NCI-H524 (cell line): Measurements from ENCODE around the gene MKNK2.
"Not testable (repeated sequence)": the region's sequence is repeated elsewhere in the genome, so short reads cannot be mapped to it uniquely, and the experiment has no call there.

Source experiments
- DNase-seq, 2 experiments: peaks; one replicate each; lab custom pipeline; 2025; lab: John Stamatoyannopoulos, UW

The MKNK2 gene

GRCh38 chr19:2050991-2051772 lies at the start of gene MKNK2:
Gene MKNK2 (minus strand): TSS chr19:2051244. CDS start chr19:2050851, 393 bp downstream.
- peak; percentile 74 to 87 for DNase-seq

GRCh38 chr19:2100719-2101061 lies 49.6 kb upstream of the MKNK2 start:
- DNase-seq: no peak

- no peak for DNase-seq
Measured at GRCh38 chr19:2099937-2100718, 49.1 kb upstream of the MKNK2 start.

- DNase-seq: no peak
Measured at GRCh38 chr19:2099054-2099501, 48.0 kb upstream of the MKNK2 start.

- DNase-seq: no peak
Measured at GRCh38 chr19:2097886-2098327, 46.9 kb upstream of the MKNK2 start.

GRCh38 chr19:2097203-2097885 lies 46.3 kb upstream of the MKNK2 start:
- DNase-seq: no peak

GRCh38 chr19:2096480-2097202 lies 45.6 kb upstream of the MKNK2 start, which contains the start of gene IZUMO4:
Gene IZUMO4 (plus strand): TSS chr19:2096915. CDS start chr19:2096946, 31 bp downstream.
- peak; percentile 96 to 99 for DNase-seq

GRCh38 chr19:2096034-2096479 lies 45.0 kb upstream of the MKNK2 start, which contains the start of gene MOB3A:
Gene MOB3A (minus strand): TSS chr19:2096326. CDS start chr19:2078560, 17,766 bp downstream.
- DNase-seq: peak; percentile 96 to 97

- DNase-seq: not testable (repeated sequence)
Measured at GRCh38 chr19:2091926-2092525, 41.0 kb upstream of the MKNK2 start.

GRCh38 chr19:2089727-2090053 lies 38.6 kb upstream of the MKNK2 start:
- DNase-seq: no peak

GRCh38 chr19:2089001-2089711 lies 38.1 kb upstream of the MKNK2 start:
- DNase-seq: no peak

- DNase-seq: no peak
Measured at GRCh38 chr19:2087621-2088100, 36.6 kb upstream of the MKNK2 start.

- not testable (repeated sequence) for DNase-seq
Measured at GRCh38 chr19:2086695-2087620, 35.9 kb upstream of the MKNK2 start.

GRCh38 chr19:2084993-2085720 lies 34.1 kb upstream of the MKNK2 start:
- DNase-seq: no peak

- DNase-seq: no peak
Measured at GRCh38 chr19:2083174-2083854, 32.3 kb upstream of the MKNK2 start.

GRCh38 chr19:2081873-2082810 lies 31.1 kb upstream of the MKNK2 start:
- no peak for DNase-seq
